GM12878 (cell line): Measurements from ENCODE around the gene FAM162B. TPM values are rescaled to one million over a fixed set of nuclear protein-coding genes. Genes with fewer than 3 reads are reported as not detected.

Source experiments
- ATAC-seq: fragments of 200-7000 bp; cut with Tn5 transposase; 3 replicates; pipeline ENCODE4 v1.9.1; 2020; ENCODE audit warnings: mild to moderate bottlenecking, moderate library complexity
- BruUV-seq: library from RNA; stranded (reverse); fragments of 400-500 nt; replicated peaks from 2 replicates; lab custom pipeline; 2021; lab: Mats Ljungman, UMichigan
- CTCF ChIA-PET: fragments of 300-600 bp; sonication (Branson Sonifier 250); formaldehyde crosslinking; extraction: SDS; loops from one replicate; lab custom pipeline; 2021; ENCODE audit warnings: inconsistent platforms; lab: Yijun Ruan, JAX
- POLR2A ChIA-PET: fragments of 350-600 bp; formaldehyde crosslinking; extraction: SDS; loops from one replicate; lab custom pipeline; 2021; ENCODE audit warnings: inconsistent platforms; lab: Charles Lee
- RAD21 ChIA-PET: fragments of 300-600 bp; sonication (Branson Sonifier 250); formaldehyde crosslinking; loops from one replicate; lab custom pipeline; 2023; ENCODE audit warnings: antibody characterized with exemption; ENCODE audit not compliant: unreplicated experiment; lab: Charles Lee
- SMC1A ChIA-PET: fragments of 300-600 bp; sonication (Branson Sonifier 250); formaldehyde crosslinking; loops from one replicate; lab custom pipeline; 2023; ENCODE audit not compliant: unreplicated experiment, uncharacterized antibody; lab: Charles Lee
- DNase-seq: peaks from one replicate; pipeline ENCODE4 v3.0.0-alpha.2; 2011; ENCODE audit warnings: low read depth, low spot score
- FAIRE-seq: peaks from 3 replicates; lab custom pipeline; 2011; peaks lifted over from hg19 to GRCh38; lab: Jason Lieb, UNC
- H2AFZ ChIP-seq: 2 replicates; pipeline ENCODE4 v1.6.0; 2011; ENCODE audit warnings: low read depth, low read length, control low read depth; ENCODE audit not compliant: control insufficient read depth
- H3K27ac ChIP-seq: 2 replicates; pipeline ENCODE4 v1.5.1; 2011; ENCODE audit warnings: control low read depth; ENCODE audit not compliant: control insufficient read depth, insufficient read depth
- H3K27me3 ChIP-seq, 2 experiments: replicated peaks in 1 of 2; 2 replicates each; pipeline versions ENCODE4 v1.6.0 to v1.6.1; 2011; ENCODE audit warnings: low read length in 1 of 2; ENCODE audit not compliant: control insufficient read depth in 2 of 2, insufficient read depth in 2 of 2
- H3K36me3 ChIP-seq, 2 experiments: 2 replicates each; pipeline ENCODE4 v1.5.1; 2011; ENCODE audit warnings: low read length in 1 of 2; ENCODE audit not compliant: control insufficient read depth in 2 of 2, insufficient read depth in 2 of 2
- H3K4me1 ChIP-seq: 2 replicates; pipeline ENCODE4 v1.6.1; 2011; ENCODE audit warnings: mild to moderate bottlenecking, low read length, moderate library complexity, mixed read lengths; ENCODE audit not compliant: control insufficient read depth, insufficient read depth
- H3K4me2 ChIP-seq: 2 replicates; pipeline ENCODE4 v1.6.0; 2011; ENCODE audit warnings: control low read depth; ENCODE audit not compliant: control insufficient read depth, insufficient read depth
- H3K4me3 ChIP-seq: fragments of 200-600 bp; sonication (generic); 2 replicates; pipeline ENCODE4 v1.5.1; 2016
- H3K79me2 ChIP-seq: 2 replicates; pipeline ENCODE4 v1.6.0; 2011; ENCODE audit warnings: low read length; ENCODE audit not compliant: control insufficient read depth, insufficient read depth
- H3K9ac ChIP-seq: 2 replicates; pipeline ENCODE4 v1.8.0; 2011; ENCODE audit warnings: low read length, control low read depth, mixed read lengths; ENCODE audit not compliant: control insufficient read depth, insufficient read depth
- H3K9me3 ChIP-seq: replicated peaks from 3 replicates; pipeline ENCODE4 v1.5.1; 2011; ENCODE audit warnings: mild to moderate bottlenecking, low read length; ENCODE audit not compliant: control insufficient read depth, insufficient read depth
- H4K20me1 ChIP-seq: 2 replicates; pipeline ENCODE4 v1.6.0; 2011; ENCODE audit not compliant: control insufficient read depth, insufficient read depth
- EGR1 ChIP-seq, 2 experiments: IDR thresholded peaks; 1 replicate in 1 of 2; 2 replicates in 1 of 2; pipeline ENCODE4 v1.6.1; 2011 to 2012; ENCODE audit warnings: low read depth in 2 of 2, low read length in 2 of 2, borderline replicate concordance in 1 of 2, mild to moderate bottlenecking in 1 of 2, moderate library complexity in 1 of 2
- ETV6 ChIP-seq, 2 experiments: fragments of 450-650 bp in 1 of 2; IDR thresholded peaks in 1 of 2; conservative IDR thresholded peaks in 1 of 2; 2 replicates each; pipeline ENCODE4 v1.6.1; 2014; ENCODE audit warnings: antibody characterized with exemption in 1 of 2, borderline replicate concordance in 1 of 2, low read depth in 1 of 2, mild to moderate bottlenecking in 1 of 2, moderate library complexity in 1 of 2
- KAT2A ChIP-seq: conservative IDR thresholded peaks from 2 replicates; pipeline ENCODE4 v1.6.1; 2011; ENCODE audit warnings: low read depth, low read length; ENCODE audit not compliant: control insufficient read depth
- KLF5 ChIP-seq: fragments of 450-650 bp; IDR thresholded peaks from 2 replicates; pipeline ENCODE4 v1.6.1; 2014; ENCODE audit warnings: mild to moderate bottlenecking; ENCODE audit not compliant: partially characterized antibody
- MEF2A ChIP-seq: IDR thresholded peaks from 2 replicates; pipeline ENCODE4 v1.6.1; 2011; ENCODE audit warnings: low read depth, mild to moderate bottlenecking, low read length, moderate library complexity; ENCODE audit not compliant: insufficient read depth
- NFXL1 ChIP-seq: fragments of 450-650 bp; IDR thresholded peaks from 2 replicates; pipeline ENCODE4 v1.6.1; 2017; ENCODE audit warnings: antibody characterized with exemption, mild to moderate bottlenecking, borderline replicate concordance
- NFYB ChIP-seq: IDR thresholded peaks from 2 replicates; pipeline ENCODE4 v1.6.1; 2011; ENCODE audit warnings: low read depth, mild to moderate bottlenecking, low read length, improper control_type of control experiment, moderate library complexity; ENCODE audit not compliant: insufficient read depth
- NR2F1 ChIP-seq: fragments of 450-650 bp; conservative IDR thresholded peaks from 2 replicates; pipeline ENCODE4 v1.6.1; 2017; ENCODE audit warnings: mild to moderate bottlenecking
- POLR2AphosphoS2 ChIP-seq: IDR thresholded peaks from 2 replicates; pipeline ENCODE4 v1.6.1; 2011; ENCODE audit warnings: low read depth, mild to moderate bottlenecking, low read length, improper control_type of control experiment, moderate library complexity
- RBBP5 ChIP-seq: fragments of 200-600 bp; sonication (generic); conservative IDR thresholded peaks from 2 replicates; pipeline ENCODE4 v1.6.1; 2016
- RFX5 ChIP-seq: IDR thresholded peaks from 2 replicates; pipeline ENCODE4 v1.6.1; 2011; ENCODE audit warnings: low read depth, low read length, improper control_type of control experiment
- RUNX3 ChIP-seq: IDR thresholded peaks from 2 replicates; pipeline ENCODE4 v1.6.1; 2012; ENCODE audit warnings: low read length, inconsistent platforms
- SMARCA5 ChIP-seq: fragments of 450-650 bp; IDR thresholded peaks from 2 replicates; pipeline ENCODE4 v1.6.1; 2017; ENCODE audit warnings: mild to moderate bottlenecking
- SMC3 ChIP-seq: IDR thresholded peaks from 2 replicates; pipeline ENCODE4 v1.6.1; 2011; ENCODE audit warnings: low read length, improper control_type of control experiment, borderline replicate concordance
- SP1 ChIP-seq: IDR thresholded peaks from one replicate; pipeline ENCODE4 v1.6.1; 2011; ENCODE audit warnings: low read depth, low read length
- STAT3 ChIP-seq: IDR thresholded peaks from 2 replicates; pipeline ENCODE4 v1.6.1; 2011; ENCODE audit warnings: low read depth, low read length, improper control_type of control experiment
- ZSCAN29 ChIP-seq: fragments of 450-650 bp; IDR thresholded peaks from 2 replicates; pipeline ENCODE4 v1.6.1; 2017; ENCODE audit warnings: mild to moderate bottlenecking, moderate library complexity
- WGBS: methylation state at CpG from one replicate; pipeline ENCODE4 v1.1.6; 2016; ENCODE audit warnings: low lambda C conversion rate; ENCODE audit not compliant: insufficient replicate concordance, insufficient coverage; ENCODE audit errors: missing lambda C conversion rate; 5-methylcytosine and 5-hydroxymethylcytosine counted together
- in situ Hi-C: fragments of 300-500 bp; cut with MboI; formaldehyde crosslinking; loops from 9 replicates; pipeline ENCODE4 v1.14.3; 2018; ENCODE audit warnings: mixed read lengths
- intact Hi-C: fragments of 100-400 bp; cut with micrococcal nuclease; formaldehyde crosslinking; loops from one replicate; pipeline ENCODE4 v1.14.2; 2022; ENCODE audit not compliant: unreplicated experiment
- polyA plus RNA-seq, 11 experiments: library from polyadenylated mRNA; depleted of rRNA in 4 of 11; unstranded in 6 of 11; stranded (reverse) in 5 of 11; fragments of >200 nt; fragmentation: Nextera tagmentation in 4 of 11; fragmentation: Illumina TruSeq in 1 of 11; extraction: Ambion mirVana in 4 of 11; extraction: Trizol in 1 of 11; gene quantifications; 1 replicate in 1 of 11; 2 replicates in 10 of 11; pipeline versions ENCODE4 v1.2.1 to v1.2.3, GENCODE V29; 2011 to 2016; ENCODE audit warnings: inconsistent platforms in 2 of 11, missing spikeins in 2 of 11, low read depth in 1 of 11
- total RNA-seq, 4 experiments: library from RNA; depleted of rRNA in 3 of 4; stranded (reverse); fragments of >200 nt in 3 of 4; fragmentation: Illumina TruSeq in 1 of 4; extraction: Trizol in 1 of 4; gene quantifications; 2 replicates each; pipeline versions ENCODE4 v1.2.1 to v1.2.3, GENCODE V29; 2013 to 2021
- TF ChIP-seq, protein P1 (sequence below): fragments of 450-650 bp; IDR thresholded peaks from 2 replicates; pipeline ENCODE4 v1.6.1; 2016; ENCODE audit warnings: mild to moderate bottlenecking, moderate library complexity, borderline replicate concordance
- TF ChIP-seq, protein P2 (sequence below): fragments of 450-650 bp; IDR thresholded peaks from 2 replicates; pipeline ENCODE4 v1.6.1; 2017; ENCODE audit warnings: mild to moderate bottlenecking, moderate library complexity

FAM162B gene
- total and polyA plus RNA-seq, 10 of the 15 experiments (the other 5 are each of a cell fraction or from before 2014, with no cell fraction given): not detected

DNA sequence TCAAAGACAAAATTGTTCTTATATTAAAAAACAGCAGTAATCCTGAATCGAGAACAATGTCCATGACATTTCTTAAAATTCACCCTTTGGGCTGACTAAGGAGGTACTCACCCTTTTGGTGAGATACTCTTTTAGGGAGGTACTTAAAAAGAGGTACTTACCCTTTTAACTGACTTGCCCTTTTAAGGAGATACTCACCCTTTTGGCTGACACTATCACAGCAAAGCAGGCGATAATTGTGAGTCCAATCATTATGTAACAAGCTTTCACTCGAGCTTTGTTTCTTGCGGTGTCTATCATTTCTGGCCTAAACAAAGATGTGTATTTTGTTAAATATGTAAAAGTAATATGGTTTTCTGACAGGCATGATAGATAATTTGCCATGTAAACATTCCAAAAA, 3.7 kb downstream of the FAM162B start:
- in situ Hi-C loops: no loop called here
- TF ChIP-seq KLF5 (no peak), NFXL1 (no peak), EGR1 (IDR thresholded peaks at IDR 0.05; ENCODE audit: borderline replicate concordance in 1 of 2, low read depth in 2 of 2, low read length in 2 of 2) (no peak), SMARCA5 (no peak), RUNX3 (no peak), ZSCAN29 (no peak), NR2F1 (no peak), RFX5 (no peak), RBBP5 (no peak), MEF2A (no peak), KAT2A (no peak), NFYB (no peak), SMC3 (no peak), STAT3 (no peak), ETV6 (conservative IDR thresholded peaks at IDR 0.05 in 1 of 2, IDR thresholded peaks at IDR 0.05 in 1 of 2; ENCODE audit: borderline replicate concordance in 1 of 2, low read depth in 1 of 2) (no peak), SP1 (no peak), POLR2AphosphoS2 (no peak)
- TF ChIP-seq, protein P1, sequence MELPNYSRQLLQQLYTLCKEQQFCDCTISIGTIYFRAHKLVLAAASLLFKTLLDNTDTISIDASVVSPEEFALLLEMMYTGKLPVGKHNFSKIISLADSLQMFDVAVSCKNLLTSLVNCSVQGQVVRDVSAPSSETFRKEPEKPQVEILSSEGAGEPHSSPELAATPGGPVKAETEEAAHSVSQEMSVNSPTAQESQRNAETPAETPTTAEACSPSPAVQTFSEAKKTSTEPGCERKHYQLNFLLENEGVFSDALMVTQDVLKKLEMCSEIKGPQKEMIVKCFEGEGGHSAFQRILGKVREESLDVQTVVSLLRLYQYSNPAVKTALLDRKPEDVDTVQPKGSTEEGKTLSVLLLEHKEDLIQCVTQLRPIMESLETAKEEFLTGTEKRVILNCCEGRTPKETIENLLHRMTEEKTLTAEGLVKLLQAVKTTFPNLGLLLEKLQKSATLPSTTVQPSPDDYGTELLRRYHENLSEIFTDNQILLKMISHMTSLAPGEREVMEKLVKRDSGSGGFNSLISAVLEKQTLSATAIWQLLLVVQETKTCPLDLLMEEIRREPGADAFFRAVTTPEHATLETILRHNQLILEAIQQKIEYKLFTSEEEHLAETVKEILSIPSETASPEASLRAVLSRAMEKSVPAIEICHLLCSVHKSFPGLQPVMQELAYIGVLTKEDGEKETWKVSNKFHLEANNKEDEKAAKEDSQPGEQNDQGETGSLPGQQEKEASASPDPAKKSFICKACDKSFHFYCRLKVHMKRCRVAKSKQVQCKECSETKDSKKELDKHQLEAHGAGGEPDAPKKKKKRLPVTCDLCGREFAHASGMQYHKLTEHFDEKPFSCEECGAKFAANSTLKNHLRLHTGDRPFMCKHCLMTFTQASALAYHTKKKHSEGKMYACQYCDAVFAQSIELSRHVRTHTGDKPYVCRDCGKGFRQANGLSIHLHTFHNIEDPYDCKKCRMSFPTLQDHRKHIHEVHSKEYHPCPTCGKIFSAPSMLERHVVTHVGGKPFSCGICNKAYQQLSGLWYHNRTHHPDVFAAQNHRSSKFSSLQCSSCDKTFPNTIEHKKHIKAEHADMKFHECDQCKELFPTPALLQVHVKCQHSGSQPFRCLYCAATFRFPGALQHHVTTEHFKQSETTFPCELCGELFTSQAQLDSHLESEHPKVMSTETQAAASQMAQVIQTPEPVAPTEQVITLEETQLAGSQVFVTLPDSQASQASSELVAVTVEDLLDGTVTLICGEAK: no peak
- TF ChIP-seq, protein P2, sequence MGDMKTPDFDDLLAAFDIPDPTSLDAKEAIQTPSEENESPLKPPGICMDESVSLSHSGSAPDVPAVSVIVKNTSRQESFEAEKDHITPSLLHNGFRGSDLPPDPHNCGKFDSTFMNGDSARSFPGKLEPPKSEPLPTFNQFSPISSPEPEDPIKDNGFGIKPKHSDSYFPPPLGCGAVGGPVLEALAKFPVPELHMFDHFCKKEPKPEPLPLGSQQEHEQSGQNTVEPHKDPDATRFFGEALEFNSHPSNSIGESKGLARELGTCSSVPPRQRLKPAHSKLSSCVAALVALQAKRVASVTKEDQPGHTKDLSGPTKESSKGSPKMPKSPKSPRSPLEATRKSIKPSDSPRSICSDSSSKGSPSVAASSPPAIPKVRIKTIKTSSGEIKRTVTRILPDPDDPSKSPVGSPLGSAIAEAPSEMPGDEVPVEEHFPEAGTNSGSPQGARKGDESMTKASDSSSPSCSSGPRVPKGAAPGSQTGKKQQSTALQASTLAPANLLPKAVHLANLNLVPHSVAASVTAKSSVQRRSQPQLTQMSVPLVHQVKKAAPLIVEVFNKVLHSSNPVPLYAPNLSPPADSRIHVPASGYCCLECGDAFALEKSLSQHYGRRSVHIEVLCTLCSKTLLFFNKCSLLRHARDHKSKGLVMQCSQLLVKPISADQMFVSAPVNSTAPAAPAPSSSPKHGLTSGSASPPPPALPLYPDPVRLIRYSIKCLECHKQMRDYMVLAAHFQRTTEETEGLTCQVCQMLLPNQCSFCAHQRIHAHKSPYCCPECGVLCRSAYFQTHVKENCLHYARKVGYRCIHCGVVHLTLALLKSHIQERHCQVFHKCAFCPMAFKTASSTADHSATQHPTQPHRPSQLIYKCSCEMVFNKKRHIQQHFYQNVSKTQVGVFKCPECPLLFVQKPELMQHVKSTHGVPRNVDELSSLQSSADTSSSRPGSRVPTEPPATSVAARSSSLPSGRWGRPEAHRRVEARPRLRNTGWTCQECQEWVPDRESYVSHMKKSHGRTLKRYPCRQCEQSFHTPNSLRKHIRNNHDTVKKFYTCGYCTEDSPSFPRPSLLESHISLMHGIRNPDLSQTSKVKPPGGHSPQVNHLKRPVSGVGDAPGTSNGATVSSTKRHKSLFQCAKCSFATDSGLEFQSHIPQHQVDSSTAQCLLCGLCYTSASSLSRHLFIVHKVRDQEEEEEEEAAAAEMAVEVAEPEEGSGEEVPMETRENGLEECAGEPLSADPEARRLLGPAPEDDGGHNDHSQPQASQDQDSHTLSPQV: no peak
- TF ChIP-seq, all 136 proteins: peak for 0
- Histone ChIP-seq H3K4me2 (no peak overlapping the region), H3K9ac (no peak overlapping the region), H3K79me2 (no peaks in the 10 kb centered on the region), H2AFZ (no peak overlapping the region), H3K27me3 (peaks cover 0 to 13% of the 10 kb centered on the region in 2 experiments; a peak in 3 of 4 replicates), H3K4me1 (no peaks in the 10 kb centered on the region), H3K9me3 (no peaks in the 10 kb centered on the region), H3K4me3 (no peak overlapping the region), H3K36me3 (no peaks in the 10 kb centered on the region), H3K27ac (no peak overlapping the region), H4K20me1 (no peaks in the 10 kb centered on the region)
- CTCF ChIA-PET: no interaction called here
- no TSS peak for BruUV-seq
- RAD21 ChIA-PET: no interaction called here
- ATAC-seq: 0 out of 3 replicates have a peak, but pooled peaks have one; percentile 22
- intact Hi-C loops: no loop called here
- FAIRE-seq: no peak
- SMC1A ChIA-PET: no interaction called here
- POLR2A ChIA-PET: interaction anchor here (0.9 kb wide), 1 partner anchor 14 kb away, joined by 3 read pairs; no protein-coding TSS in a partner anchor
- 63% methylated on average over 4 of the region's 4 CpGs for WGBS
- DNase-seq: no peak
